ENCODE measurements around the gene SHD. TPM values are rescaled to one million over a fixed set of nuclear protein-coding genes. Genes with fewer than 3 reads are reported as not detected.

SHD gene
- total RNA-seq, 1 experiment from 2014 or later = 2.0 TPM

DNA sequence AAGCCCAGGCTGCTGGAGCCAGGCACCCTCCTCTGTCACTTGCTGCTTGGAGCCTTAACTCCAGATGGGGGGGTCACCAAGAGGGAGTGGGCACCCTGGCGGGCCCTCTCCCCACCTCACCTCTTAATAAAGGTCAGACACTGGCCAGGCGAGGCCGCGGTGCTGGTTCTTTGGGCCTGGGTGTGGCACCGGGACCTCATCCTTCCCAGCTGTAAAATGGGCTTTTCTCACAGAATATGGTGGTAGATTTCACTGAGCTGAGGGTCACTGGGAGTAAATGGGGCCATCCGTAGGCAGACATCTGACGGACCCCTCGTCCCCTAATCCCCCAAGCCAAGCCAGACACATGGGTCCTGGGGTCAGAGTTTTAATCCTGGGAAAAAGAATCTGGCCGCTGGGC, 44.6 kb downstream of the SHD start:
- Histone ChIP-seq H3K4me2 (ENCODE audit: low read length) (no peak overlapping the region), H3K4me3 (replicated peaks in 1 of 2; ENCODE audit: low read depth in 1 of 2, low read length in 2 of 2) (no peak overlapping the region), H3K9me3 (ENCODE audit: control insufficient read depth in 1 of 2, insufficient read depth in 1 of 2, low read depth in 1 of 2, low read length in 2 of 2) (no peaks in the 10 kb centered on the region), H3K27ac (ENCODE audit: low read depth, low read length) (no peak overlapping the region), H3K27me3 (ENCODE audit: insufficient read depth, low read length) (no peaks in the 10 kb centered on the region), H3K79me2 (ENCODE audit: insufficient read depth, low read length) (no peaks in the 10 kb centered on the region; the same call in 1 of the 2 replicates), H3K9me2 (ENCODE audit: insufficient read depth) (no peaks in the 10 kb centered on the region), H3K36me3 (ENCODE audit: control insufficient read depth in 1 of 2, insufficient read depth in 2 of 2, low read length in 2 of 2) (no peaks in the 10 kb centered on the region), H4K20me1 (ENCODE audit: insufficient read depth) (no peaks in the 10 kb centered on the region), H2AFZ (ENCODE audit: low read depth, low read length, poor library complexity, severe bottlenecking) (no peak overlapping the region), H3K4me1 (ENCODE audit: control insufficient read depth in 1 of 2, insufficient read depth in 2 of 2, low read length in 2 of 2) (peaks cover 7 to 14% of the 10 kb centered on the region in 2 experiments), H3K9ac (ENCODE audit: low read length) (no peak overlapping the region)
- DNase-seq (ENCODE audit: low read depth, low spot score) (no peak), ATAC-seq (no peak)
- ChIA-PET POLR2A (no interaction called here), RAD21 (ENCODE audit: low non-redundant PET in 1 of 2, low total read pairs in 2 of 2, uncharacterized antibody in 2 of 2, unreplicated experiment in 2 of 2) (no interaction called here), CTCF (interaction anchor here (0.6 kb wide), 1 partner anchor 8 kb away, joined by 4 read pairs; no protein-coding TSS in a partner anchor)
- TF ChIP-seq SIN3A (IDR thresholded peaks at IDR 0.05; ENCODE audit: low read depth) (no peak), RAD21 (IDR thresholded peaks at IDR 0.05; ENCODE audit: low read depth) (no peak), POLR2AphosphoS5 (IDR thresholded peaks at IDR 0.05; ENCODE audit: low read depth, low read length) (no peak), CEBPB (IDR thresholded peaks at IDR 0.05; ENCODE audit: low read depth) (no peak), CBX3 (IDR thresholded peaks at IDR 0.05; ENCODE audit: low read depth) (no peak), YY1 (IDR thresholded peaks at IDR 0.05; ENCODE audit: extremely low read depth, insufficient replicate concordance, low read depth, low read length) (no peak), TCF7L2 (IDR thresholded peaks at IDR 0.05; ENCODE audit: borderline replicate concordance, extremely low read depth, insufficient read depth, insufficient read length) (no peak), EGR1 (IDR thresholded peaks at IDR 0.05; ENCODE audit: low read depth) (no peak), FOSL1 (IDR thresholded peaks at IDR 0.05; ENCODE audit: low read depth) (no peak), ZNF274 (IDR thresholded peaks at IDR 0.05; ENCODE audit: low read depth, low read length) (no peak), ZFX (IDR thresholded peaks at IDR 0.05) (no peak), SRF (IDR thresholded peaks at IDR 0.05; ENCODE audit: low read depth) (no peak), POLR2A (IDR thresholded peaks at IDR 0.05; ENCODE audit: borderline replicate concordance, extremely low read depth, insufficient read depth, insufficient read length) (no peak), EZH2phosphoT487 (IDR thresholded peaks at IDR 0.05; ENCODE audit: borderline replicate concordance) (no peak), JUND (IDR thresholded peaks at IDR 0.05) (no peak), ELF1 (IDR thresholded peaks at IDR 0.05; ENCODE audit: borderline replicate concordance, low read depth) (no peak)
- TF ChIP-seq, protein P1, sequence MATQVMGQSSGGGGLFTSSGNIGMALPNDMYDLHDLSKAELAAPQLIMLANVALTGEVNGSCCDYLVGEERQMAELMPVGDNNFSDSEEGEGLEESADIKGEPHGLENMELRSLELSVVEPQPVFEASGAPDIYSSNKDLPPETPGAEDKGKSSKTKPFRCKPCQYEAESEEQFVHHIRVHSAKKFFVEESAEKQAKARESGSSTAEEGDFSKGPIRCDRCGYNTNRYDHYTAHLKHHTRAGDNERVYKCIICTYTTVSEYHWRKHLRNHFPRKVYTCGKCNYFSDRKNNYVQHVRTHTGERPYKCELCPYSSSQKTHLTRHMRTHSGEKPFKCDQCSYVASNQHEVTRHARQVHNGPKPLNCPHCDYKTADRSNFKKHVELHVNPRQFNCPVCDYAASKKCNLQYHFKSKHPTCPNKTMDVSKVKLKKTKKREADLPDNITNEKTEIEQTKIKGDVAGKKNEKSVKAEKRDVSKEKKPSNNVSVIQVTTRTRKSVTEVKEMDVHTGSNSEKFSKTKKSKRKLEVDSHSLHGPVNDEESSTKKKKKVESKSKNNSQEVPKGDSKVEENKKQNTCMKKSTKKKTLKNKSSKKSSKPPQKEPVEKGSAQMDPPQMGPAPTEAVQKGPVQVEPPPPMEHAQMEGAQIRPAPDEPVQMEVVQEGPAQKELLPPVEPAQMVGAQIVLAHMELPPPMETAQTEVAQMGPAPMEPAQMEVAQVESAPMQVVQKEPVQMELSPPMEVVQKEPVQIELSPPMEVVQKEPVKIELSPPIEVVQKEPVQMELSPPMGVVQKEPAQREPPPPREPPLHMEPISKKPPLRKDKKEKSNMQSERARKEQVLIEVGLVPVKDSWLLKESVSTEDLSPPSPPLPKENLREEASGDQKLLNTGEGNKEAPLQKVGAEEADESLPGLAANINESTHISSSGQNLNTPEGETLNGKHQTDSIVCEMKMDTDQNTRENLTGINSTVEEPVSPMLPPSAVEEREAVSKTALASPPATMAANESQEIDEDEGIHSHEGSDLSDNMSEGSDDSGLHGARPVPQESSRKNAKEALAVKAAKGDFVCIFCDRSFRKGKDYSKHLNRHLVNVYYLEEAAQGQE (IDR thresholded peaks at IDR 0.05; ENCODE audit: low read depth) = no peak
- TF ChIP-seq, protein P2, sequence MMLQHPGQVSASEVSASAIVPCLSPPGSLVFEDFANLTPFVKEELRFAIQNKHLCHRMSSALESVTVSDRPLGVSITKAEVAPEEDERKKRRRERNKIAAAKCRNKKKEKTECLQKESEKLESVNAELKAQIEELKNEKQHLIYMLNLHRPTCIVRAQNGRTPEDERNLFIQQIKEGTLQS (IDR thresholded peaks at IDR 0.05) = no peak
- TF ChIP-seq, protein P3, sequence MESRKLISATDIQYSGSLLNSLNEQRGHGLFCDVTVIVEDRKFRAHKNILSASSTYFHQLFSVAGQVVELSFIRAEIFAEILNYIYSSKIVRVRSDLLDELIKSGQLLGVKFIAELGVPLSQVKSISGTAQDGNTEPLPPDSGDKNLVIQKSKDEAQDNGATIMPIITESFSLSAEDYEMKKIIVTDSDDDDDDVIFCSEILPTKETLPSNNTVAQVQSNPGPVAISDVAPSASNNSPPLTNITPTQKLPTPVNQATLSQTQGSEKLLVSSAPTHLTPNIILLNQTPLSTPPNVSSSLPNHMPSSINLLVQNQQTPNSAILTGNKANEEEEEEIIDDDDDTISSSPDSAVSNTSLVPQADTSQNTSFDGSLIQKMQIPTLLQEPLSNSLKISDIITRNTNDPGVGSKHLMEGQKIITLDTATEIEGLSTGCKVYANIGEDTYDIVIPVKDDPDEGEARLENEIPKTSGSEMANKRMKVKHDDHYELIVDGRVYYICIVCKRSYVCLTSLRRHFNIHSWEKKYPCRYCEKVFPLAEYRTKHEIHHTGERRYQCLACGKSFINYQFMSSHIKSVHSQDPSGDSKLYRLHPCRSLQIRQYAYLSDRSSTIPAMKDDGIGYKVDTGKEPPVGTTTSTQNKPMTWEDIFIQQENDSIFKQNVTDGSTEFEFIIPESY (IDR thresholded peaks at IDR 0.05; ENCODE audit: extremely low read depth, insufficient replicate concordance, low read length) = no peak
- intact Hi-C loops (cut with micrococcal nuclease) = no loop called here
- BruUV-seq (replicated peaks) = no TSS peak

Data from HCT116 (cell line).